Fibroblast of villous mesenchyme (primary cell): ENCODE measurements around the gene SAP30L. TPM values are rescaled to one million over a fixed set of nuclear protein-coding genes. Genes with fewer than 3 reads are reported as not detected.
A peak's percentile ranks its signal among the peaks of the same experiment; 100 is the strongest.

Source experiments
- DNase-seq: peaks from one replicate; pipeline ENCODE4 v3.0.0-alpha.2; 2010; ENCODE audit warnings: low read depth
- H3K4me3 ChIP-seq: 2 replicates; pipeline ENCODE4 v1.5.1; 2011; ENCODE audit warnings: low read depth, mild to moderate bottlenecking, low read length
- total RNA-seq: library from RNA; depleted of rRNA; stranded (reverse); fragments of >200 nt; gene quantifications from 2 replicates; pipeline ENCODE4 v1.2.3, GENCODE V29; 2012
- TF ChIP-seq, protein P1 (sequence below): IDR thresholded peaks from 2 replicates; pipeline ENCODE4 v1.5.1; 2012; ENCODE audit warnings: low read depth, mild to moderate bottlenecking, low read length; ENCODE audit not compliant: insufficient read depth

SAP30L gene
- total RNA-seq, 1 donor = 20.7 TPM

DNA sequence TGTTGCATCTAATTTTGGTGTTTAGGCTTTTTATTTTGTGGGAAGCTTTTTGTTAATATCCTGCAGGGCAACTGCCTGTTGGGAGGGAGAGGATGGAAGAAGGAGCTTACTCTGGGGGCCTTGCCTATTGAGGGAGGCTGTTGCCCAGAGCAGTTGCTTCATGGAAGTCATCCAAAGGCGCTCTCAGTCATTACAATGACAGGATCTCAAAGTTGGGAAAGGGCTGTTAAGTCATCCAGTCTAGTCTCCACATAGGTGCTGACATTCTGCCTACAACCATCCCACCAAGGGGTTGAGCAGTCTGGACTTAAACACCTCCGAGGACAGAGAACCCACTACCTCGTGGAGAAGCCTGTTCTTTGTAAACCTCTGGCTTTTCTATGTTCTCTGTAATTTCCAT lies 13.2 kb downstream of the SAP30L start:
- no peak for DNase-seq
- TF ChIP-seq, protein P1, sequence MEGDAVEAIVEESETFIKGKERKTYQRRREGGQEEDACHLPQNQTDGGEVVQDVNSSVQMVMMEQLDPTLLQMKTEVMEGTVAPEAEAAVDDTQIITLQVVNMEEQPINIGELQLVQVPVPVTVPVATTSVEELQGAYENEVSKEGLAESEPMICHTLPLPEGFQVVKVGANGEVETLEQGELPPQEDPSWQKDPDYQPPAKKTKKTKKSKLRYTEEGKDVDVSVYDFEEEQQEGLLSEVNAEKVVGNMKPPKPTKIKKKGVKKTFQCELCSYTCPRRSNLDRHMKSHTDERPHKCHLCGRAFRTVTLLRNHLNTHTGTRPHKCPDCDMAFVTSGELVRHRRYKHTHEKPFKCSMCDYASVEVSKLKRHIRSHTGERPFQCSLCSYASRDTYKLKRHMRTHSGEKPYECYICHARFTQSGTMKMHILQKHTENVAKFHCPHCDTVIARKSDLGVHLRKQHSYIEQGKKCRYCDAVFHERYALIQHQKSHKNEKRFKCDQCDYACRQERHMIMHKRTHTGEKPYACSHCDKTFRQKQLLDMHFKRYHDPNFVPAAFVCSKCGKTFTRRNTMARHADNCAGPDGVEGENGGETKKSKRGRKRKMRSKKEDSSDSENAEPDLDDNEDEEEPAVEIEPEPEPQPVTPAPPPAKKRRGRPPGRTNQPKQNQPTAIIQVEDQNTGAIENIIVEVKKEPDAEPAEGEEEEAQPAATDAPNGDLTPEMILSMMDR = no peak
- no peak overlapping the region for H3K4me3 ChIP-seq

DNA sequence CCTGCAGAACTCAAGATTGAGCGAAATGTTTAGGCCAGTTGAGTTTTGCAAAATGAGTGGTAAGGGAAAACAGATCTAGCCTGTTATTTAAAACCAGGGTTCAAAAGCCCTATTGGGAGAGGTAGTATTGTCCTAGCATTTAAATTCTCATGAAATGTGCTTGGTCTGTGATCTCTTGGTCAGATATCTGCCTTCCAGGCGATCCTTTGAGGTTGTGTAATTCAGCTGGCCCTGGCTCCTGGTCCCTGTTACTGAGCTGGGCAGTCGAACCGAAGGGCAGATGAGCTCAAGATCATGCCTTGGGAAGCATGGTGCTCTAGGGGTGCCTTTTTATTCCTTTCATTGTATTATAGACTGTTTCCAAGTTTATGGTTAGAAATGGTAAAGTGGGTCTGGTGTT lies 14.4 kb downstream of the SAP30L start:
- DNase-seq = no peak
- TF ChIP-seq, protein P1 = no peak
- no peak overlapping the region for H3K4me3 ChIP-seq

DNA sequence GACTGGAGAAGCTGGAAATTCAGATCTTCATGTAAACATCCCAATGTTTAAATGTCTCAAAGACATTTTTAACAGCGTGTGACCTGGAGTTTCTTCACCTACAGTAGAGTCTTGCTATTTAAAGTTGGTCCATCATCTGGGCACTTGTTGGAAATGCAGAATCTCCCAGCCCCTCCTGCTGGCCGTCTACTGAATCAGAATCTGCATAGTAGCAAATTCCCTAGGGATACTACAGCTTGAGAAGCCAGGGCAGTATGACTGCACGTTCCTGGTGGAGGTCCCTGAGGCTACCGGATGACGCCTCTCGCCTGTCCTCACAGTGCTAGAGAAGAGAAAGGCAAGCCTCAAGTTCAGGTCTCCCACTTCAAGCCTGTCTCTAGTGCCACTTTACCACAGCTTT lies 15.7 kb downstream of the SAP30L start:
- peak; percentile 44 for DNase-seq
- TF ChIP-seq, protein P1 = peak; percentile 47
- no peak overlapping the region for H3K4me3 ChIP-seq

- no peak for DNase-seq
- H3K4me3 ChIP-seq = no peak overlapping the region
- TF ChIP-seq, protein P1 = no peak
Measured at GRCh38 chr5:154464438-154464837, 18.6 kb downstream of the SAP30L start.

GRCh38 chr5:154465169-154465568 lies 19.4 kb downstream of the SAP30L start:
- TF ChIP-seq, protein P1 = no peak
- peak; percentile 74 for DNase-seq
- no peak overlapping the region for H3K4me3 ChIP-seq

GRCh38 chr5:154466147-154466546 lies 20.4 kb downstream of the SAP30L start:
- no peak overlapping the region for H3K4me3 ChIP-seq
- no peak for DNase-seq
- TF ChIP-seq, protein P1 = no peak

- TF ChIP-seq, protein P1 = no peak
- no peak overlapping the region for H3K4me3 ChIP-seq
- no peak for DNase-seq
Measured at GRCh38 chr5:154466671-154467070, 20.9 kb downstream of the SAP30L start.
